ENCODE data around the gene CD160. TPM values are rescaled to one million over a fixed set of nuclear protein-coding genes. Genes with fewer than 3 reads are reported as not detected.

Gene CD160
- total RNA-seq, 4 donors from 2014 or later, result 0.21 TPM; not detected in 3

Other genes with a start within 250 kb of the CD160 start
- gene GPR89A, start 111.5 kb upstream of the CD160 start, total RNA-seq, result 10 to 100 TPM; 20.4 to 51.6 (median 33.1) TPM
- under 1 TPM in 1 of 4 donors, not detected in 3; 0.20 TPM for gene PDZK1, start 12.1 kb upstream of the CD160 start, total RNA-seq
- gene RNF115, start 104.6 kb downstream of the CD160 start, total RNA-seq, result 10 to 100 TPM; 23.7 to 24.9 (median 23.8) TPM
- gene POLR3C, start 104.7 kb downstream of the CD160 start, total RNA-seq, result 10 to 100 TPM; 25.9 to 39.6 (median 37.8) TPM
- gene NUDT17, start 126.1 kb downstream of the CD160 start, total RNA-seq, result 1 to 10 TPM; 2.7 to 8.4 (median 4.5) TPM
- 10 to 100 TPM; 25.5 to 29.1 (median 26.3) TPM for gene PIAS3, start 139.6 kb downstream of the CD160 start, total RNA-seq
- 10 to 100 TPM in 1 of 4 donors, 1 to 10 TPM in 3; 2.7 to 11.2 (median 6.3) TPM for gene ANKRD35, start 166.4 kb downstream of the CD160 start, total RNA-seq
- 10 to 100 TPM; 29.4 to 42.9 (median 39.4) TPM for gene ITGA10, start 190.6 kb downstream of the CD160 start, total RNA-seq
- gene PEX11B, start 199.2 kb downstream of the CD160 start, total RNA-seq, result 10 to 100 TPM; 27.9 to 35.2 (median 30.8) TPM
- 100 to 1,000 TPM; 113 to 157 (median 129) TPM for gene RBM8A, start 208.0 kb downstream of the CD160 start, total RNA-seq
- 10 to 100 TPM; 30.8 to 57.1 (median 41.5) TPM for gene LIX1L, start 238.5 kb downstream of the CD160 start, total RNA-seq
- gene ANKRD34A, start 245.1 kb downstream of the CD160 start, total RNA-seq, result 1 to 10 TPM in 2 of 4 donors, under 1 TPM in 2; 0.39 to 2.4 (median 1.3) TPM
- 10 to 100 TPM; 20.1 to 33.1 (median 28.9) TPM for gene POLR3GL, start 245.2 kb downstream of the CD160 start, total RNA-seq